DMS114 treated with DMSO at 0.1 percent for 48 hours (cell line): ENCODE measurements around the gene PISD.
"Not testable (repeated sequence)": the region's sequence is repeated elsewhere in the genome, so short reads cannot be mapped to it uniquely, and the experiment has no call there.

ENCODE experiments used
- DNase-seq: peaks from one replicate; lab custom pipeline; 2025; ENCODE audit not compliant: unreplicated experiment; lab: John Stamatoyannopoulos, UW

Gene PISD

DNA sequence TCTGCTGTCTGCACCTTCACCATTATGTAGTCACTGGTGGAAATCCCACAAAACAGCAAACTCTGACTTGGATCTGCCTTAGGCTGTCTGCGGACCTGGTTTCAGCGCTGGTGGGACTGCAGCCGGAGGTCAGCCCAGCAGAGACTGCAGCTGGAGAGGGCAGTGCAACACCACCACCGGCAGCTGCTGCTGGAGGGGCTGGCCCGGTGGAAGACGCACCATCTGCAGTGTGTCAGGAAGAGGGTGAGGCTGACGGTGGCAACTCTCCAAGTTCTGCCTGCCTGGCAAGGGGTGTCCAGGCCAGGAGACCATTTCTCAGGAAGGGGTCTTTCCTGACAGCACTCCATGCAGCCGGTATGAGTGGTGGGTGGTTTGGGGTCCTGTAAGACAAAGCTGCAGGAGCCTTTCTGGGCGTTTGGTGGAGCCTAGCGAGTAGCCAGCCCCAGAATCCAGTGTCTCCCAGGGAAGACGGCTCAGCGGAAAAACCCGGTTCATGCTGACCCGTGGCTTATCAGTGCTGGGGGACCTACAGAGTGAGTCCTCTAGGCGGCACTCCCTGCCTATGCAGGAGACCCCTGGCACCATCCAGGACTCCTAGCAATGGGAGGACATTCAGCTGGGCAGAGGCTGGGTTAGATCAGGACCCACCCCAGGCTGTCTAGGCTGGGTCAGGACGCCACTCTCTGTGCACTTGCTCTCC is 50.8 kb downstream of the PISD start:
- no peak for DNase-seq

- DNase-seq, result no peak
Observed at GRCh38 chr22:31610611-31611010, 51.4 kb downstream of the PISD start.

- no peak for DNase-seq
Observed at GRCh38 chr22:31609716-31610115, 52.3 kb downstream of the PISD start.

- DNase-seq, result no peak
Observed at GRCh38 chr22:31607696-31608095, 54.3 kb downstream of the PISD start.

DNA sequence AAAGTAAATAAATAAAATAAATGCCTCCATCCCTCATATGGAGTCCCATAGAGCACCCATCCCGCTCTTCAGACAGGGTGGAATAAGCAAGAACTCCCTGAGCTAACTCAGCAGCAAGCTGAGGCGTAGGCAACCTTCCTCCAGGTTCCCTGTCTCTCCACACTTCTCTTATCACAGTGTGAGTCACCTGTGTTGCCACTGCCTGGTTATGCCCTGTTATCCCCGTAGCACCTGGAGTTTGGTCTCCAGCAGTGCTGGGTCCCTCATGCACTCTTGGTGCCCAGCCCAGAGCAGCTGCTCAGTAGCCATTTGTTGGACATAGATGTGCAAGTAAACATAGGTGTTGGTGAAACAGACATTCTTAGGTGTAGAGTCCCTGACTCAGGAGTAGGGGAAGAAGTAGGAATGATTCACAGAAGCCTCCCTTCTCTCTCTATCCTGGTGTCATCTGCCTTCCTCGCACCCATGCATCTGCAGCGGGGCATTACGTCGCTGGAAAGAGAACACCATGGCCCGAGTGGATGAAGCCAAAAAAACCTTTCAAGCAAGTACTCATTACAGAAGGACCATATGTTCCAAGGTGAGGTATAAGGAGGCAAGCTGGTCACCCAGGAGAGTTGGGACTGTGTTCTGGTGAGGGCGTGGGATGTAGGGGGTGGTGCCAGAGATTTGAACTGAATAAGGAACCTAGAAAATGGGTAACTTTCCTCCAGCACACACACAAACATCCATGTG is 56.0 kb downstream of the PISD start:
- no peak for DNase-seq

- no peak for DNase-seq
Observed at GRCh38 chr22:31604746-31605705, 57.0 kb downstream of the PISD start.

- DNase-seq, result no peak
Observed at GRCh38 chr22:31604137-31604705, 57.8 kb downstream of the PISD start.

DNA sequence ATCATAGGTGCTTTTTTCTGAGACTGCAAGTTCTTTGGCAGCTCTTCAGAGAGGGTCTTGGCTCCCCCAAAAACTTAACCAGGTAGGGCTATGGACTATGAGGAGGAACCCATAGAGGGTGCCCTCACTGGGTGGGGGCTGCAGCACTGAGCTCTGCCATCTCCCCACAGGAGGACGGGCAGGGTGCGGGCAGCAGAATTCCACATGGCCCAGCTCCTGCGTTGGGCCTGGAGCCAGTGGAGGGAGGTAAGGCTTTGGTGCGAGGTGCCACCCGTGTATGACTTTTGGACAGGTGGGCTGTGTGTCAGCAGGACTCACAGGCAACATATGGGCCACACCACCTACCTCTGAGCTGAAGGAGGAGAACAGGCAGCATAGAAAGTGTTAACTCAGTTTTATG is 58.4 kb downstream of the PISD start:
- DNase-seq, result no peak

- DNase-seq, result no peak
Observed at GRCh38 chr22:31603081-31603525, 58.9 kb downstream of the PISD start.

- DNase-seq, result no peak
Observed at GRCh38 chr22:31602259-31602952, 59.6 kb downstream of the PISD start.

GRCh38 chr22:31595271-31595670 is 66.7 kb downstream of the PISD start:
- DNase-seq, result no peak

- not testable (repeated sequence) for DNase-seq
Observed at GRCh38 chr22:31590161-31590560, 71.9 kb downstream of the PISD start.

DNA sequence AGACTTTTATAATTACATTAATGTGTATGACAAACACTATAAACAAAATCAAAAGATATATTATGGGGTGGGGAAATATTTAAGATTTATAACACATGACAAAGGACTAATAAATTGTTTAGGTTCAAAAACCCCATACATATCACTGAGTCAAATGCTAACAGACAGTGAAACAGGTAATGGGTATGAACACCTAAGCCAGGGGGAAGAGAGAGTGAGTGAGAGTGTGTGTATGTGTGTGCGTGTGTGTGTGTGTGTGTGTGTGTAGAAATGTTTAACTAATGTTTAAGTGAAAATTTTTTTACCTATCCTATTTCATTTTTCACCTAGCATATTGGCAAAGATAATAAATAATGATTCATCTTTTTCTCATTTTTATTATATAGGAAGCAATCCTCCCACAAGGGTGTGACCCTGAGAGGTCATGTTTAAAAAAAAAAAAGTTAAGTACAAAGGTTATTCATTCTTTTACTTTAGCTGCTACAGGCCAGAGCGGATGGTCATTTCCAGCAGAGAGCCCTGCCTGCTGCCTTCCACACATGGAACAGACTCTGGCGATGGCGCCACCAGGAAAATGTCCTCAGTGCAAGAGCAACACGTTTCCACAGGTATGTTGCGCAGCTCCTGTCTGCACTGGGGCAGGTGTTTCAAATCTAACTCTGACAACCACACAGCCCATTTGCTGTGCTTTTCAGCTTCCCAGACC is 72.9 kb downstream of the PISD start:
- no peak for DNase-seq

- DNase-seq, result no peak
Observed at GRCh38 chr22:31586137-31586920, 75.7 kb downstream of the PISD start.

- DNase-seq, result no peak
Observed at GRCh38 chr22:31585161-31585859, 76.7 kb downstream of the PISD start.

DNA sequence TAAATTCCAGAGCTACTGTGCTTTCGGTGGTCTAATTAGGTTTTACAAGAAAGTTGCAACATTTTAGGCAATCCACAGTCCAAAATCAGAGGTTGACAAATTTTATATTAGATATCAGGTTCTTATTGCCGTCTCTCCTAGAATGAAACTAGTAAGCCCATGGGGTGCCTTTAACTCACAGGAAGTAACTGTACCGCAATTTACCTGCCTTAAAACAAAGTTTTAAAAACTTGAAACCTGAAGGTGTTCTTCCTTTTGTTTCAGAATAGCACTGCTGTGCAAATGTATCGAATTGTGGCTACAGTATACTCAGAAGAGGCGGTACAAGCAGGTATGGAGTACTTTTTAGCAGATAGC is 77.2 kb downstream of the PISD start:
- no peak for DNase-seq

DNA sequence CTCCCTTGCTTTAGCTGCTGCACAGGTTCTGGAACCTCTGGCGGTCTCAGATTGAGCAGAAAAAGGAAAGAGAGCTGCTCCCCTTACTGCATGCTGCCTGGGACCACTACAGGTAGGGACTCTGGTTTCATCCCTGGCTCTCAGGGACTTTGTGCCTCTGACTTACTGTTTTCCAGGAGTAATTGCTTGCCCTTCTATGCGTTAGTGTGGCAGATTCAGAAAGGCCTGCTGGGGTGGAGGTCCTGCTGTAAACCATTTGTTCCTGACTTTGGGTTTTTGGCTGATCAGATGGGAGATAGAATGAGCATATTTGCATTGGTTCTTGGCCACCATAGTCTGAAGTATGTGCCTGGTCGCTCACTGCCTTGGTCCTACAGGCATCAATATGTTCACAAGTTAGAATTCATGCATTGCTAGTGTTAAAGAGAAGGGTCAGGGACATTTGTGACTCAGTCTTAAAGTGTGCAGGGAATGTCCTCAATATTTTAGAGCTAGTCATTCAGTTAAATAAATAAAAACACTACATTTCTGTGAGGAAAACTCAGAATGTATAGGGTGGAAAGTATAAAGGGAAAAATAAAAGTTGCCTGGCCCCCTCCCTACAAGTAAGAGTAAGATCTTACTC is 78.0 kb downstream of the PISD start:
- no peak for DNase-seq

DNA sequence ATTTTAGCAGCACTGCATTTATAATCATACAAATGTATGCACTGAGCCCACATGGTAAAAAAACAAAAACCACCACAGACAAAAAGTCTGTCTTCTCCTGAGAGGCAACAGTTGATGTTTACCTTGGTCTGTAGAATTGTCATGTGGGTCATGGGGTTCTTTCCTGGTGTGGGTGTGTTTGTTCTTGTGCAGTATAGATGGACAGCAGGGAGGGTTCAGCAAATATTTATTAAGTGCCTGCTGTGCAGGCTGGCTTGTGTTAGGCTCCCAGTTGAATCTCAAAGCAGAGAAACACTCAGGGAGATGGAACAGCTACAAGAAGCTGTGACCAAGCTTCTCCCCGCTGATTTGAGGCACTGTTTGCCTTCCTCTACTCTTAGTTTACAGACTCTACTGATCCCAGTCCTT is 82.2 kb downstream of the PISD start:
- DNase-seq, result no peak
